Endometrium (tissue), 2 donors: Measurements from ENCODE around the gene EEF1AKMT3.

Experiments
- FAIRE-seq: peaks from 2 replicates; lab custom pipeline; 2012; peaks lifted over from hg19 to GRCh38; lab: Jason Lieb, UNC
- donor health status: control.
- donor health status: control.

The EEF1AKMT3 gene

GRCh38 chr12:57772429-57773322 lies at the start of gene EEF1AKMT3:
Gene EEF1AKMT3, plus strand, starts transcription at chr12:57772614. Its CDS starts 111 bp downstream, at chr12:57772725.
- no peak for FAIRE-seq

GRCh38 chr12:57722716-57723629 lies 49.4 kb upstream of the EEF1AKMT3 start:
- FAIRE-seq: no peak

- no peak for FAIRE-seq
Observed at GRCh38 chr12:57723630-57723962, 48.8 kb upstream of the EEF1AKMT3 start.

DNA sequence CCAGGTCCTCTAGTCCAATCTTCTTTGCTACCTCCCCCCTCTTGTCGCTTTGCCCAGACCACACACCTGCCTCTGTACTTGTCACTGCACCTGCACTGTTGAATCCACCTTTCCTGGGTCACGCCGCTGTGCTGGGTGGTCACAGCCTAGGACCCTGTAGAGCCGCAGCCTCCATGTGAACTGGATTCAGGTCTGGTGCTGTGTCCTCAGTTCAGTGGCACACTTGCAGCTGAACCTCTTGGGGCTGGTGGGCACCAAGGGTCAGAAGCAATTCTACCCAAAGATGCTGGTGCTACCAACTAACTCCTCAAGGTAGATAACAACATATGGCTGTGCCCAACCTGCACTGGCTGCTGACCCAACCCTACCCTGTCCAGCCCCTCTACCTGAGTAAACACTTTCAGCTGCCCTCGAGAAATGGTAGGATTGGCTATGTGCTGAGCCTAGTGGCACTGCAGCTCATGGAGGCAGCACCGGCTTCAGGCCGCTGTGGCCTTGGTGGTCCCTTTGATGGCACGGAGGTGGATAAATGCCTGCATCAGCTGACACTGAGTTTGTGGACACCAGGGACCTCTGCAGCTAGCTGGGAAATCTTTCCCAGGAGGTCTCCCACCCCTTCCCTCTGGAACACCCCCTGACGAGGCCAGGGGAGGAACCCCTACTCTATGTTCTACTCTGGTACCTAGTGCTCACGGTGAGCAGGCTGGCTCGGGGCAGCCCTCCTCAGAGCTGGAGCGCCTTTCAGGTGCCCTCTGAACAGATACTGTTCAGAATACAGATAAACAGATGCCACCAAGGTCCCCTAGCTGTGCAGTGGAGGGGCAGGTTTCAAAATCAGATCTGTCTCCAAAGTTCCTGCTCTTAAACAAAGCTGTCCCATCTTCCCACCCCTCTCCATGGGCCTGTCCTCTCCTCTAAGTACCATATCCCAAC lies 48.1 kb upstream of the EEF1AKMT3 start:
- no peak for FAIRE-seq

DNA sequence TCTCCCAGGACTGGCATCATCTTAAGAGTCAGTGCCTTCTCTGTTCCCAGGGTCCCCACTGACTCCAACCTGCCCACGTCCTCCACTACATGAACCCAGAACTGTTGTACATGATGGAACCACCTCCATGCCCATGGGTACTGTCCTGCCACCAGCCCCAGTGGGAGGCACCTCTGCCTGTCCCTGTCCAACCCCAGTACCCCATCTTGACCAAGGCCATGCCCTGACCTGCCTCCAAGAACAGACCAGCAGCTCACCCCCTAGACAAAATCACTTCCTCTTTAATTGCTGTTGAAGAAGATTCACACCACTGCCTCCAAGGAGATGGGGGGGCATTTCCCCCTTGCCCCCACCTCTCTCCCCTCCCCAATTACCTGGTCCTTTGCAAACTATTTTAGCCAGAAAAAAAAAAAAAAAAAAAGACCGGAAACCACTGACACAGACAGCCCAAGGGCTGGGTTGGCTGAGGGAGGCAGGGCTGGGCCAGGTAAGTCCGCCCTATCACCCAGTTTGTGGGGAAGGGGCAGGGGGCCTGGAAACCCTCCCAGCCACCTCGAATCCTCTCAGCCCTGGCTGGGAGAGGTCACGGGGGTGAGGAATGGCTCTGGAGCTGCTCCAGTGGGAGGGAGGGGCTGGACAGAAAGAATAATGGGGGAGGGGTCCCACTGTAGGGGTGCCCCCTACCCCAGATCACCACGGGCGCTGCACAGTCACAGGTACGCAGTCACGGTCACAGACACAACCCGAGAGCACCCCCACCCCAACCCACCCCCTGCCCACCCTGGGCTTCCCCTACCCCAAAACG lies 47.3 kb upstream of the EEF1AKMT3 start:
- FAIRE-seq: no peak

GRCh38 chr12:57725851-57726150 lies 46.6 kb upstream of the EEF1AKMT3 start:
- no peak for FAIRE-seq

DNA sequence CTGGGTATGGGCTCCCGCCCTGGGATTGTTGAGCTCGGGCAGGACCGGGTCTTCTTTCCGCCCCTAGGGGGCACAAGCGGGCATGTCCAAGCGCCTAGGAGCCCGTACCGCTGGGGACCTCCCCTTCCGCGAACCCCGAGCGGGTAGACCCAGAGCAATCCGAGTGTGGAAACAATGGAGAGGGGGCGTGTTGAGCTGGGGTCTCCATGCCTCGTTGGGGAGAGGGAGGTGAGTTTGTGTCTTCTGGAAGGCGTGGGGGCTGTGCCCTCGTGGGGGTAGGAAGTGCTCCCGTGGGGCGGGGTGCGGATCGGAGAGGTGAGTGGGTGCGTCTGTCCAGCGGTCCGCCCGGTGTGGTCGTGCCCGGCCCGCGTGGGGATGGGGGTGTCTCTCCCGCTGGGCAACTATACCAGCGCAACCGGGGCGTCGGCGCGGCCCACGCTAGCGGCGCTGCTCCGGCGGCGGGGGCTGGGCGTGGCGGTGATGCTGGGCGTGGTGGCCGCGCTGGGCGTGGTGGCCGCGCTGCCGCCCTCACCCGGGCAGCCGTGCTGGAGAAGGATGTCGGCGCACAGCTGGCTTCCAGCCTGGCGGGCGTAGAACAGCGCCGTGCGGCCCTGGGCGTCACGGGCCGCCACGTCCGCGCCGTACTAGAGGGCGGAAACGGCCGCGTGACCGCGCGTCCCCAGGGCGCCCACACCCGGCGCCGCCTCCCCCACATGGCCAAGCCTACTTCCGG lies 46.1 kb upstream of the EEF1AKMT3 start:
- FAIRE-seq: no peak

DNA sequence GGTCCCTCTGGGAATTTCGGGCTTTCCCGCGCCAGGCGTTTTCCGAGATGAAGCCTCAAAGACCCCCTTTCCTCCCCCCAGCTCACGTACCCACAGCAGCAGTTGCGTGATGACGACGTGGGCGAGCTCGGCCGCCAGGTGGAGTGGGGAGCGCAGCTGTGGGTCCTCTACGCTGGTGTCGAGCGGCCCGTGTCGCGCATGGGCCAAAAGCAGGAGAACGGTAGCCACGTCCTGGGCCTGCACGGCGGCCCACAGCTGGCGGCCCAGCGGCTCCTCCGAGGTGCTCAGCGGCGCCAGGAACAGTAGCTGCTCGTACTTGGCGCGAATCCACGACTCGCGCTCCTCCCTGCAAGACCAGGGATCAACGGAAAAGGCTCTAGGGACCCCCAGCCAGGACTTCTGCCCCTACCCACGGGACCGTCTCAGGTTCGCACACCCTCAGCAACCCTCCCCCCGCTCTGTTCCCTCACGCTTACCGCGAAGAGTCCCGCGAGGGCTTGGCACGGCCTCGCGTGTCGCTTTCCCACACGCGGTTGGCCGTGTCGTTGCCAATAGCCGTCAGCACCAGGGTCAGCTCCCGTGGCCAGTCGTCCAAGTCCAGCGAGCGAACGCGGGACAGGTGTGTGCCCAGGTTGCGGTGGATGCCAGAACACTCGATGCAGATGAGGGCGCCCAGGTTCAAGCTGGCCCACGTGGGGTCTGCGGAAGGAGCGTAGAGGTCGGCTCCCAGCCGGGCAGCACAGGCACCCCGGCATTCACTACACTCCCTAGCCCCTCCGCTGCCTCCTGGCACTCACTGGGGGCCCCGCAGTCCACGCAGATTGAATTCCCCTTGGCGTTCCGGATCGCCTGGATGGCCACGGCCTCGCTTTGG lies 45.3 kb upstream of the EEF1AKMT3 start:
- FAIRE-seq: no peak

- no peak for FAIRE-seq
Observed at GRCh38 chr12:57727758-57728395, 44.5 kb upstream of the EEF1AKMT3 start.

GRCh38 chr12:57729321-57729844 lies 43.0 kb upstream of the EEF1AKMT3 start:
- no peak for FAIRE-seq

DNA sequence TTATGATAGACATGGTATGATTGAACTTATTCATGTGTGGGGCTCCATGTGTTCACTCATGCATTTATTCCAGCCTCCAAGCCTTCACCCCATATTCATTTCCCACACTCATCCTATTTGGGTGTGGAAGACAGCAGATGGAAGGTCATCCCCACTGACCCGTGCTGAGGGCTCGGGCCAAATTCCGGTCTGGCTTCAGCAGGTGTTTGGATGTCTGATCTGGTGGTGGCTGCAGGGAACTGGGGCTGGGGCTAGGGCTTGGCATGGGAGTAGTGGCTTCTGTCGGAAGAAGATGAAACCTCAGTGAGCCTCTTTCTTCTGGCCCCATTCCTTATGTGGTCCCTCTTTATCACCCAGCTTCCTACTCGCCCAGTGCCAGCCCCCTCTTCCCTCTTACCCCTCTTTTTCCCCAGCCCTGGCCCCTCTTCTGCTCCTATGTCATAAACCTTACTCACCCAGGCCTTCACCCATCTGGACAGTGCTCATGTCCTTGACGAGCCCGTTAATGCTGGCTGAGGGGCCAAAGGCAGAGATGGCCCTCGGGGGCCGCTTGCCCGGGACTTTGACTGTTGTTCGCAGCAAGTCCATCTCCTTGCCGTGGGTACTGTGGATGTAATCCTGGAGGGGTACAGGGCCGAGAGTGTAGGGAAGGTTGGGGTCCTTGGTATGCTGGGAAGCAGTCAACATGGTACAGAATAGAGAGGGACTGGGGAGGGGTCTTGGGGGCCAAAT lies 41.9 kb upstream of the EEF1AKMT3 start:
- FAIRE-seq: no peak

DNA sequence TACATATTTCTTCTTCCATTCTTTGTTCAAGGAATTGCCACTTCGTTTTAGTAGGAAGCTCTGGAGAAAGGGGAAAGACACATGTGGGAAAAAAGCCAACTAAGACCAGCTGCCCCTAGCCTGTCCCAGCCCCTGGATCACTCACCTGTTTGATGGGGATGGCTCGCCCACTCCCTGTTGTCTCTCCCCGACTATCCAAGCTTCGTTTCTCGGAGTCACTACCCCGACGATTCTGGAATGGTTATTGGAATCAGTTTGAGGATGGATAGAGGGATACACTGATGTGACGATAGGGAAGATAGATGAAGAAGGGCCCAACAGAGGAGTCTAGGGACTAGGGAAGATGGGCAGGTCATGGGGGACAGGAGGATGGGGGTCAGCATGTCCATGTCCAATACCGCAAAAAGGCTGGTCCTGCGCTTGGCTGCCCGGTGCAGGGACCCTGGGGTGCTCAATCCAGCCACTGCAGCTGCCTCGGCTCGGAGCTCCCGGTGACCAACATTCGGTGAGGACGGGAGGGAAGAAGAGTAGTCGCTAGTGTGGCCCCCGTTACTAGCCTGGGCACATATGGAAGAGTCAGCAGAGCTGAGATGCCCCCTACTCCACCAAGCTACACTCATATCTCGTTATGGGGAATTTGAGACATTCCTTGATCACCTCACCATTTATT lies 40.9 kb upstream of the EEF1AKMT3 start:
- no peak for FAIRE-seq

DNA sequence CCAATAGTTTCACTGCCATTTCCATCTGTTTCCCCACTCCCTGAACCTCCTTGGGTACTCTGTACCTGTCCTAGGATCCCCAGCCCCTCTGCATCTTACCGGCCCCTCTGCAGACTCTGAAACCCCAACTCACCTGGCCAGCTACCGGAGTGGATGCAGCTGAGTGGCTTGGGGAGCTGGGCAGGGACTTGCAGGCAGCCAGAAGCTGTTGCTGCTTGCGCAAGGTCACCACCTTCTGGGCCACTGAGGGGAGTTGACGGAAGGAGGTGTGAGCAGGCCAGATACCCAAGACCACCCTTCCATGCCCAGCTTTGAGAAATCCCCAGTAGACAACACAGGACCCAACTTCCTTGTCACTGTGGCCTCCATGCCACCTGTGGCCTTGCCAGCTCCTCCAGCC lies 40.1 kb upstream of the EEF1AKMT3 start:
- no peak for FAIRE-seq

DNA sequence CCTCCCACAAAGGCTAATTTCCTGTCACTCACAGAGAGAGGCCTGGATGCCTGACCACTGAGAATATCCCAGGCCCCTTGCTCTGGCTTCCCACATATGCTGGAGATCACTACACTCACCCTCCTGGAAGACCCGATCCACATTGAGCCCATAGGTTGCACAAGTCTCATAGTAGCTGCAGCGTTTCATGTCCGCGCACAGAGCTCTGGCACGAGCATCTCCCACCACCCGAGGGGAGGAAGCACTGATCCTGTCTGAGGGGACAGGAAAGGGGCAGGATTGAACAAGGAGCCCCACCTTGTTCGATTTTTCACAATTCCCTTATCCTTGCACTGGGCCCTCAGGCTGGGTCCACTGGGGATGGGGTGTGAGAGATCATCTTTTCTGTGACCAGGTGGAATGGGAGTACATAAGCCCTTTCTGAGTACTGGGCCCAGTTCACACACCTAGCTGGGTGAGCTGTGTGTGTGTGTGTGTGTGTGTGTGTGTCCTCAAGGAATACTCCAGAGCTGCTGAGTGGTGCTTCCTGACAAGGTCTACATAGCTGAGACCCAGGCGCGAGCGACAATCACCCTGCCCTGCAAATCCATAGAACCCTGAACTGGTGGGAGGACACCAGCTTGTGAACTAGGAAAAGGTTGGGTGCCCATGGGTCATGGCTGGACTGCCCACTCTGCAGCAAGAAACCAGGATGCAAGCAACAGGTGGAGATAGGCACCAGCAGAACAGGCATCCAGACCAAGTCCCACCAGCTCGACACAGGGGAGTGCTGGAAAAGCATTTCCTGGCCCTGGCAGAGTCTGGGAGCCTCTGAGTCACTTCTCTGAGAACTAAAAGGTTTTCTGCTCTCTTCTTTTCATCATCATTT lies 39.5 kb upstream of the EEF1AKMT3 start:
- FAIRE-seq: no peak

DNA sequence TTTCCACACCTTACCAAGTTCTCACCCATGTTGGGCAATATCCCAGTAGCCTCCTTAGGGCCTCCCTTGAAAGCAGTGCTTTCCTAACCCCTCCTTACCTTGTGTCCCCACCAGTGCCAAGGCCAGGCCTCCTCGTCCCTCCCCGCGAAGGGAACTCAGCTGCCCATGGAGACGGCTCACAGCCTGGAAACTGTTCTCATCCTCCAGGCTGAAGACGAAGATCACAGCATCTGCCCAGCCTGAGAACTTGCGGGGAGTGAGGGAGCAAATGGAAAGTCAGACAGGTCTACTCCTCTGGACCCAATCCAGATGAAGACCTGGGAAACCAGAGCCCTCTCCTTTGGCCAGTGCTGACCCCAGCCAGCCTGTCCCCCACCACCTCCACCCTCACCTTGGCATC lies 38.5 kb upstream of the EEF1AKMT3 start:
- no peak for FAIRE-seq

DNA sequence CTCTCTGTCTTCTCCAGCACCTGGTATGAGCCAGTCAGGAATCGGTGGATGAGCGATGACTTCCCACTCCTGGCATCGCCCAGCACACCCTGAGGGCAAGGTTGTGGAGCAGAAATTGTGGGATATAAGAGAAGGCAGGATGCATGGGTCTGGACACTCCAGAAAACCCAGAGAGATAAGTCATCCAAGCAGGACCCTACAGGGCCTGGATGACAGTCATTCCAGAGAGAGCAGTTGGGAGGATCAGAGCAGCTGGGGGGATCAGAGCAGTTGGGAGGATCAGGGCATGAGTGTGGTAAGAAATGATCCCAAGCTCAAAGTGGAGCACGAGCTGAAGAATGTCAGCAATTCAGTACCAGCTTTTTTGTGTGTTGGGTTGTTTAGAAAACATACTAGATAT lies 37.8 kb upstream of the EEF1AKMT3 start:
- FAIRE-seq: no peak
